Measurements from ENCODE around the gene DNAJB11.

The DNAJB11 gene

GRCh38 chr3:186598108-186598784 is 27.7 kb downstream of the DNAJB11 start:
- no peak for DNase-seq

- no peak for DNase-seq
These were observed 28.2 kb downstream of the DNAJB11 start for GRCh38 chr3:186598794-186599141.

GRCh38 chr3:186599142-186599784 is 28.7 kb downstream of the DNAJB11 start:
- no peak for DNase-seq

- no peak for DNase-seq
These were observed 29.3 kb downstream of the DNAJB11 start for GRCh38 chr3:186599785-186600166.

- no peak for DNase-seq
These were observed 30.4 kb downstream of the DNAJB11 start for GRCh38 chr3:186600896-186601295.

GRCh38 chr3:186603159-186603558 is 32.6 kb downstream of the DNAJB11 start:
- no peak for DNase-seq

- DNase-seq, result no peak
These were observed 34.6 kb downstream of the DNAJB11 start for GRCh38 chr3:186605078-186605477.

GRCh38 chr3:186605561-186606545 is 35.3 kb downstream of the DNAJB11 start:
- no peak for DNase-seq

GRCh38 chr3:186608624-186609215 is 38.2 kb downstream of the DNAJB11 start:
- DNase-seq, result no peak

GRCh38 chr3:186609247-186609868 is 38.8 kb downstream of the DNAJB11 start:
- no peak for DNase-seq

GRCh38 chr3:186612065-186612464 is 41.5 kb downstream of the DNAJB11 start:
- no peak for DNase-seq

GRCh38 chr3:186612721-186613636 is 42.5 kb downstream of the DNAJB11 start, which contains the start of gene AHSG:
Gene AHSG, plus strand, starts transcription at chr3:186613060. Its CDS starts 82 bp downstream, at chr3:186613142.
- DNase-seq, result no peak

GRCh38 chr3:186613637-186614265 is 43.2 kb downstream of the DNAJB11 start:
- DNase-seq, result no peak

- DNase-seq, result no peak
These were observed 43.7 kb downstream of the DNAJB11 start for GRCh38 chr3:186614266-186614596.

- DNase-seq, result peak; percentile 88
These were observed 44.3 kb downstream of the DNAJB11 start for GRCh38 chr3:186614597-186615483.

GRCh38 chr3:186616299-186616617 is 45.7 kb downstream of the DNAJB11 start:
- DNase-seq, result no peak

- peak; percentile 91 for DNase-seq
These were observed 46.8 kb downstream of the DNAJB11 start for GRCh38 chr3:186617036-186617946.

GRCh38 chr3:186618318-186618938 is 47.9 kb downstream of the DNAJB11 start:
- DNase-seq, result no peak

GRCh38 chr3:186619787-186620212 is 49.3 kb downstream of the DNAJB11 start:
- no peak for DNase-seq
